ENCODE measurements around the gene WSCD2. TPM values are rescaled to one million over a fixed set of nuclear protein-coding genes. Genes with fewer than 3 reads are reported as not detected.

The WSCD2 gene
- polyA plus RNA-seq, 3 donors = 7.8 to 10.7 (median 10.4) TPM

DNA sequence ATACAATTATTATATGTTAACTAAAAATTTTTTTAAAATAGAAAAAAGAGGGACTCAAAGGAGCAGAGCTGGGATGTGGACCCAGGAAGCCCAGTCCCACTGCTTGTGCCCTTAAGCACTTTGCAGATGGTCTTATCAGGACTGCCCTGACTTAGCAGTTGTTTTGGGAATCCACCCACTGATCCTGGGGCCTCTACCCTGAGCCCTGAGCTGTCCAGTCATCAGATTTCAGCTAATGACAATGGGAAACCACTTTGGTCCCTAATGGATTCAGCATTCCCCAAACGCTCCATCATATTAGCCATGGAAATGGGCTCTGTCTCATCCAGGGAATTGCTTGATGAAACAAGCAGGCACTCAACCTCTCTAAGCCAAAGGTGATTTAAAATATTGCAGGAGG lies 22.5 kb upstream of the WSCD2 start:
- DNase-seq (ENCODE audit: low read depth in 3 of 3, low spot score in 2 of 3) = no peak

GRCh38 chr12:108107293-108107692 lies 21.8 kb upstream of the WSCD2 start:
- DNase-seq (ENCODE audit: low read depth in 3 of 3, low spot score in 2 of 3) = no peak

- no peak for DNase-seq (ENCODE audit: low read depth in 3 of 3, low spot score in 2 of 3)
Measured at GRCh38 chr12:108109504-108109903, 19.6 kb upstream of the WSCD2 start.

DNA sequence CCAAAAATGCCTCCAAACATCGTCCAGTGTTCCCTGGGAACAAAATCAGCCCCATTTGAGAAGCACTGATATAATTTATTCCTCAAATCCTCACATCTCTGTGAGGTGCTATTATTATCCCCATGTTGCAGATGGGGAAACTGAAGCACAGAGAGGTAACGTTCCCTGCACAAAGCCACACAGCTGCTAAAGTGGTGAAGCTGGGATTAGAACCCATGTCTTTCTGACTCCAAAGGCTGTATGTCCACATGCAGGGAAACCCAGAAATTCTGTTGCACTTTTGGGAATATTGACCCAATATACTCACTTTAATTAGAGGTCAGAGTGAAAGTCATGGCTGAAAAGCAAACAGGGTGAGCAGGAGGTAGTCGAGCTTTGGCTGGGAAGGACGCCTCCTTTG lies 19.1 kb upstream of the WSCD2 start:
- no peak for DNase-seq (ENCODE audit: low read depth in 3 of 3, low spot score in 2 of 3)

DNA sequence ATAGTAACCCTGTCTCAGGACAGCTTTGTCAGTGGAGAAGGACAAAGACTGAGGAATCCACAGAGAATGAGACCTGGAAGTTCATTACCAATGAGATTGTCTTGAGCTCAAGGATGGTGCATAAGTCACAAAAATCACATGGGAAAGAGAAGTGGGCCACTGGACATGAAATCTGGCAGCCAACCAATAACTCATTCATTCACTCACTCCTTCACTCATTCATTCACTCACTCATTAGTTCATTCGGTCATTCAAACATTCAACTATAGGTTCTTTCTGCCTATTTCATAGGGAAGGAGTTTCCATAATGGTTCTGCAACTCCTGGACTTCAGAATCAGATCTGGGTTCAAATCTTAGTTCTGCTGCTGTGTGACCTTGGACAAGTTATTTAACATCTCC lies 18.2 kb upstream of the WSCD2 start:
- DNase-seq (ENCODE audit: low read depth in 3 of 3, low spot score in 2 of 3) = no peak

DNA sequence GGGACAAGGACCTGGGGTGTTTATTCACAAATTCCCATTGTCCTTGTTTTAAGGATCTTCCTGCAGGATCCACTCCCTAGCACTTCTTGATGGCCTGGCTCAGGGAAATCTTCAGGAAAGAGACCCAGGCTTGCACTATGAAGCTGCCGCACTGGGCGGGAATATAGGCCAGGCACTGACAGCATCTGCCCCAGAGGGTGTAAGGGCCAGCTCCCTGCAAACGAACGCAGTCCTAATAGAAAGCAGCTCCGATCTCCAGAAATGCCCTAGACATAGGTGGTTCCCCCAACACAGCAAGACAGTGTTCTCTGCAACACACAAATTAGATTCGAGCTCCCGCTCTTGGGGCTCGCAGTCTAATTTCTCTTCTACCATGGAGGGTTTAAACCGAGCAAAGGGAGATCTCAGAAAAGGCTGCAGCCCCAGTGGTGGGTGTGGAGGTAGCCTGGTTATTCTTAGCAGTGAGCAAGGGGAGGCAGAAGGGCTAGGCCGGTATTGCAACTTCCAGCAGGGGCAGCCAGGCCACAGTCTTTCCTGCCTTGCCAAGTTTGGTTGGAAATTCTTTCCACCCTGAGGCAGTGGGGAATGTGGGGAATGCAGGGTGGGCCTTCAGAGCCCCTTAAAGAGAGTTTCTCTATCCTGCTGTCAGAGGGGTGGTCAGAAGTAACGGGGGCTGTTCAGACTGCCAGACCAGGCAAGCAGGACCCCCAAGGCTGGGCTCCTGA lies 16.1 kb upstream of the WSCD2 start:
- peak in 1 of 3 donors; percentile 30 for DNase-seq (ENCODE audit: low read depth in 3 of 3, low spot score in 2 of 3)

DNA sequence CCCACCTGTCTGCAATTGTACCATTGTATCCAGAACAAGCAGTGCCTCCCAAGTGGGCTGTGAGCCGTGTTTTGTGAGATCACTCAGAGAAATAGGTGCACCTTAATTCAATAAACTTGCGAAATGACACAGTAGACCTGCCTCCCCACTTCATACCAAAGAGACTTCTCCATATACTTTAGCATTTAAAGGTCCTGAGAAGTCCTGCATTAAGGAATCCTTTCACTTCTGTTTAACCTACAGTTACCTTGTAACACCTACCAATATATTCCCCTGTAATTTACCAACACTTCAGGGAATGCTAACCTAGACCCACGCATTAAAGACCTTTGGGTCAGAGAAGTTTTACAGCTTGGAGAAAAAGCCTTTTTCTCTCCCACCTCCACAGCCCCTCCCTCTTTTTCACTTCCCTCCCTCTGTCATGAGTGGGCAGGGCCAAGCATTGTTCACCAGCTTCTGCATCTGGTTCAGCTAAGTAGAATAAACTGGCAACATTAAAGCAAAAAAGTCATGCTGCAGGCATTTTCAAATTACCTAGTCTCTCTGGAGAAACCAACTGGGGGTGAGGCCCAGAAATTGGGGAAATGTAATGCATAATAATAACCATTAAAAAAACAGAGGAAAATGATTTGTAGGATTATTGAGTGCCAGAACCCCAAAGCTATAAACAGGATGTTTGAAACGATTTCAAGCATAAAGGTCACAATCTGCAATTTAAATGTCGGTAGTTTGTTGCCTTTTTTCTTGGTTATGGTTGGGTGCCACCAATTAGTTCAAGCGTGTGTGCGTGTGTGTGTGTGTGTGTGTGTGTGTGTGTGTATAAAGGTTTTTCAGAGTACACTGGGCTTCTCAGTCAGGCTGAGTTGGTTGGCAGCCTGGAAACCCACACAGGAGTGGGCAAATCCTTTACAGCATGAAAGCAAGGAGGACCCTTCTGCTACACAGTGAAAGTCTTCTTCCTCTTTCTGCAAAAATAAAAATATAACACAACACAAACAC lies 13.7 kb upstream of the WSCD2 start:
- peak in 2 of 3 donors; percentile 25 to 41 for DNase-seq (ENCODE audit: low read depth in 3 of 3, low spot score in 2 of 3)

- no peak for DNase-seq (ENCODE audit: low read depth in 3 of 3, low spot score in 2 of 3)
Measured at GRCh38 chr12:108116254-108116653, 12.8 kb upstream of the WSCD2 start.

DNA sequence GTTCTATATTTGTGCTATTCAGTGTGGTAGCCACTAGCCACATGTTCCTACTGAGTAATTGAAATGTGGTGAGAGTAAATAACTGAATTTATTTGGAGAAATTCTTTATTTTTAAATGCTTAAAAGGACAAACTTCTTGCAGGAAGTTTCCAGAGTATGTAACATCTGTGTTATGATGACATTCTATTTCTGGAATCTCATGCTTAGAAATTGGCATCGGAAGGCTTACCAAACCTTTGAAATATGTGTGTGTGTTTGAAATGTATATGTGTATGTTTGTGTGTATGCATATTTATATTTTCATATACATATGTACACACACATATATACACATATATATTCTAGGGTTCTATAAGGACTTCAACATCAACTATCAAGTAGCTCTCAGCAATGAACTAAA lies 12.4 kb upstream of the WSCD2 start:
- DNase-seq (ENCODE audit: low read depth in 3 of 3, low spot score in 2 of 3) = no peak

DNA sequence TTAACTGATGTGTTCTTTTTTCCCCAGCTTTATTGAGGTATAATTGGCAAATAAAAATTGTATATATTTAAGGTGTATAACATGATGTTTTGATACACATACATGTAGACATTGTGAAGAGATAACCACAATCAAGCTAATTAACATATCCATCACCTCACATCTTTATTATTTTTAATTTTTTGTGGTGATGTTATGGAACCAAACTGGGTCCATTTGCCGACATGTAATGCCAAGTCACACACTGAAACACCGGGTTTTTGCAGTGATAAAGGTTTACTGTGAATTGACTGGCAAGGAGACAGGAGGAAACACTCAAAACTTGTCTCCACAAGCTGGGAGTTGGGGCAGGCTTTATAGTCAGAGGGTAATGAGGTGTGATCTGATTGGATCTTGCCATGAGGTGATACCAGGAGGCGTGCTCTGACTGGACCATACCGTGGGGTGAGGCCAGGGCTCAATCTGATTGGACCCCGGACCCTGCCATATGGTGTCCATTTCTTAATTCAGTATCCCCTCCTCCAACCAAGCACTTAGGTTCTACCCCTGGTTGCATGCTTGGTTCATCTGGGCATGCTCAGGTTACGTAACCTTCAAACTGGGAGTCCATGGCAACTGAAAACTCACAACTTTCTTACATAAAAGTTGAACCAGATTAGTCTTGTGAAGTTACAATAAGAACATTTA lies 11.8 kb upstream of the WSCD2 start:
- DNase-seq (ENCODE audit: low read depth in 3 of 3, low spot score in 2 of 3) = no peak

DNA sequence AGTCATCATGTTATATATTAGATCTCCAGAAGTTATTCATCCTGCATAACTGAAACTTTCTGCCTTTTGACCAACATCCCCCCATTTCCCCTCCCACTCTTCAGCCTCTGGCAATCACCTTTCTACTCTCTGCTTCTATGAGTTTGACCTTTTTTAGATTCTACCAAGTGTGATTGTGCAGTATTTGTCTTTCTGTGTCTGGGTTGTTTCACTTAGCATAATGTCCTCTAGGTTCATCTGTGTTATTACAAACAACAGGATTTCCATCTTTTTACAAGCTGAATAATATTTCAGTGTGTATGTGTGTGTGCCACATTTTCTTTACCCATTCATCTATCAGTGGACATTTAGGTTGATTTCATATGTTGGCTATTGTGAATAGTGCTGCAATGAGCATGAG lies 11.2 kb upstream of the WSCD2 start:
- no peak for DNase-seq (ENCODE audit: low read depth in 3 of 3, low spot score in 2 of 3)

DNA sequence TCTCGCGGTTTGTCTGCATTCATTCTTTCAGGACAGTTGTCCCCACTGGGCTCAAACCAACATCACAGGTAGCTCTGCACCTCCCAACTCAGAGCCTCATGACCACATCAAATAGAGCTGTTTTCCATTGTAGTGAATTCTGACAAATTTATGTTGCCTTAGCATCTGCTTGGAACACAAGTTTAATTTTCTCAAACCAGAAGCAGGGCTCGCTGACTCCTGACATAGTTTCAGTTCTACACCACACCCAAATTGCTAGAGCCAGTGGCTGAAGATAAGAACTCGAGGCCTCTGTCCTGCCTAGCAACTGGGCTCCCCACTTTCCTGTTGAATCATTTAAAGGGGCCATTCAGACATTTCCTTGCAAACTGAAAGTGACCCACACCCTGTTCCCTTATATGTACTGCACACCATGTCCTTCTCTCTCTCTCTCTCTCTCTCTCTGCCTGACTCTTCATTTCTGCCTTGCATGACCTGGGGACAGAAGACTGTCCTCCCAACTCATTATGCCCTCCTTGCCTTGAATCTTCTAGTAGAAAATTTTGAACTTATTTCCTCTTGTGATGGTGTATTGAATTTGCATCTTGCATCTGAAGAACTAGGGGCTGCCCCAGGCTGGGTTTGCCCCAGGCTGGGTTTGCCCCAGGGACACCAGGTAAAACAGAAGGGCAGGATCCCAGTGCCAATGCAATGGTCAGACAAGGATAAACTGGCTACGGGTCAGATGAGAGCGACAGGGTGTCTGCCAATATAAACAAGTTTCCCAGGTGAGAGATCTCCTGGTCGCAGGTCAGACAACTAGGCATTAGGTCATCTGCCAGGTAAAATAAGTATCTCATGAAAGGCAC lies 9.7 kb upstream of the WSCD2 start:
- no peak for DNase-seq (ENCODE audit: low read depth in 3 of 3, low spot score in 2 of 3)

- DNase-seq (ENCODE audit: low read depth in 3 of 3, low spot score in 2 of 3) = no peak
Measured at GRCh38 chr12:108119974-108120862, 8.9 kb upstream of the WSCD2 start.

GRCh38 chr12:108120863-108121165 lies 8.3 kb upstream of the WSCD2 start:
- no peak for DNase-seq (ENCODE audit: low read depth in 3 of 3, low spot score in 2 of 3)

GRCh38 chr12:108121320-108121719 lies 7.8 kb upstream of the WSCD2 start:
- no peak for DNase-seq (ENCODE audit: low read depth in 3 of 3, low spot score in 2 of 3)

GRCh38 chr12:108121728-108122471 lies 7.2 kb upstream of the WSCD2 start:
- DNase-seq (ENCODE audit: low read depth in 3 of 3, low spot score in 2 of 3) = no peak

GRCh38 chr12:108122644-108123043 lies 6.4 kb upstream of the WSCD2 start:
- DNase-seq (ENCODE audit: low read depth in 3 of 3, low spot score in 2 of 3) = no peak

DNA sequence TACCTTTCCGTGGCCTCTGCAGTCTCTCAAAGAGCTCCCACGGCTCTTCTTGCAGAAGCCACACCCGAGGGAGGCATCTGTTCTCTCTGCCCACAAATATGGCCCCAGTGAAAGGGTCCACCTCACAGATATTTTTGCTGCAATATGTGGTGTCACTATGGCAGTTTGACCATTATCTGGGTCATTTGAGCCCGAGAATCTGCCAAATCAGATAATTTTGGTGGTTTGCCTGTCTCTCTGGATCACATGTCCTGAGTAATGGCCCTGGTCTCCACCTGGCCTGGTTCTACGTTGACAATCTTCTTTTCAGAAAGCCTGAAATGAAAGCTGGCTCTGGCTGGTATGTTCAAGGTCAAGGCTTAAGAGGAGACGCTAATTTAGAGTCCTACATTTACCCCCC lies 5.7 kb upstream of the WSCD2 start:
- no peak for DNase-seq (ENCODE audit: low read depth in 3 of 3, low spot score in 2 of 3)

DNA sequence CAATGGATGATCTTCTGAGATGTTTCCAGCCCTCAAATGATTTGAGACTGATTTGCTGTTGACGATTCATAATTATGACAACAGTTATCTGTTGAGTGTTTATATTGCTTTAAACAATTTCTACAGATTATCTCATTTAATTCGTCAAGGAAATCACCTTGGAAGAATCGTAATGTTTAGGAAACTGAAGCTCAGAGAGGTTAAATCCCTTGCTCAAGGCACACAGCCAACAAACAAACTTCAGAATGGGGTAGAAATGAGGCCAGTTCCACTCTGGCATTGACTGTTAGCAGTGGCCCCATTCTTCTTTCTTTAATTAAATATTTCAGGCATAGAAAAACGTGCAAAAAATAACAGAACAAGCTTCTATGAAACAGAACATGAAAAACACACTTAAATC lies 4.0 kb upstream of the WSCD2 start:
- DNase-seq (ENCODE audit: low read depth in 3 of 3, low spot score in 2 of 3) = no peak
